HepG2 (cell line): Measurements from ENCODE around the gene WIZ. TPM values are rescaled to one million over a fixed set of nuclear protein-coding genes. Genes with fewer than 3 reads are reported as not detected.
"Not testable (repeated sequence)": the region's sequence is repeated elsewhere in the genome, so short reads cannot be mapped to it uniquely, and the experiment has no call there.

Experiments
- CEBPB ChIP-seq: IDR thresholded peaks from 2 replicates; pipeline ENCODE4 v1.6.1; 2011; ENCODE audit warnings: low read depth, low read length, improper control_type of control experiment, borderline replicate concordance
- DMAP1 ChIP-seq: IDR thresholded peaks from 2 replicates; pipeline ENCODE4 v1.6.1; 2016
- ERF ChIP-seq: IDR thresholded peaks from 2 replicates; pipeline ENCODE4 v1.6.1; 2018; ENCODE audit warnings: missing biosample characterization, missing genetic modification reagents
- FOXP1 ChIP-seq, 2 experiments: fragments of 450-650 bp in 1 of 2; IDR thresholded peaks; 2 replicates each; pipeline ENCODE4 v1.6.1; 2017 to 2018; ENCODE audit warnings: antibody characterized with exemption in 1 of 2
- HDAC2 ChIP-seq: sonication (generic); formaldehyde crosslinking; IDR thresholded peaks from 2 replicates; pipeline ENCODE4 v1.4.0; 2020; ENCODE audit warnings: missing genetic modification reagents
- HNF4G ChIP-seq, 2 experiments: sonication (generic) in 1 of 2; formaldehyde crosslinking in 1 of 2; IDR thresholded peaks; 2 replicates each; pipeline versions ENCODE4 v1.4.0 to v1.6.1; 2011 to 2020; ENCODE audit warnings: borderline replicate concordance in 2 of 2, low read depth in 2 of 2, mild to moderate bottlenecking in 2 of 2, low read length in 1 of 2, missing genetic modification reagents in 1 of 2, moderate library complexity in 1 of 2
- NR2F1 ChIP-seq, 2 experiments: fragments of 450-650 bp in 1 of 2; formaldehyde crosslinking in 1 of 2; IDR thresholded peaks; 2 replicates each; pipeline versions ENCODE4 v1.5.0 to v1.6.1; 2016 to 2020; ENCODE audit warnings: mild to moderate bottlenecking in 1 of 2, missing compliant biosample characterization in 1 of 2, missing genetic modification reagents in 1 of 2, moderate library complexity in 1 of 2
- SIX1 ChIP-seq: sonication (generic); formaldehyde crosslinking; IDR thresholded peaks from 2 replicates; pipeline ENCODE4 v1.4.0; 2020; ENCODE audit warnings: missing genetic modification reagents, borderline replicate concordance
- SKI ChIP-seq: fragments of 450-650 bp; IDR thresholded peaks from one replicate; pipeline ENCODE4 v1.6.1; 2018; ENCODE audit warnings: mild to moderate bottlenecking; ENCODE audit not compliant: partially characterized antibody
- THAP11 ChIP-seq: IDR thresholded peaks from 2 replicates; pipeline ENCODE4 v1.6.1; 2016; ENCODE audit warnings: missing biosample characterization, missing genetic modification reagents
- polyA plus RNA-seq, 8 experiments: library from polyadenylated mRNA; depleted of rRNA in 3 of 8; stranded (reverse) in 7 of 8; unstranded in 1 of 8; fragments of >200 nt; fragmentation: Illumina TruSeq in 4 of 8; extraction: Trizol in 4 of 8; gene quantifications; 2 replicates each; pipeline versions ENCODE4 v1.2.1 to v1.2.3, GENCODE V29; 2011 to 2016; ENCODE audit warnings: low read depth in 4 of 8, missing spikeins in 1 of 8, mixed read lengths in 1 of 8; ENCODE audit not compliant: insufficient read depth in 1 of 8
- total RNA-seq, 5 experiments: library from RNA; depleted of rRNA; stranded (reverse); fragments of >200 nt; fragmentation: Illumina TruSeq; extraction: Trizol; gene quantifications; 2 replicates each; pipeline ENCODE4 v1.2.3, GENCODE V29; 2016; ENCODE audit warnings: low read depth in 1 of 5
- TF ChIP-seq, protein P1 (sequence below), 2 experiments: fragments of 450-650 bp in 1 of 2; sonication (generic) in 1 of 2; formaldehyde crosslinking in 1 of 2; IDR thresholded peaks; 2 replicates each; pipeline versions ENCODE4 v1.6.1 to v1.8.0; 2016 to 2022; ENCODE audit warnings: antibody characterized with exemption in 1 of 2, mild to moderate bottlenecking in 1 of 2, missing genetic modification reagents in 1 of 2
- TF ChIP-seq, protein P2 (sequence below): sonication (generic); formaldehyde crosslinking; IDR thresholded peaks from 2 replicates; pipeline ENCODE4 v1.4.0; 2020; ENCODE audit warnings: missing genetic modification reagents
- TF ChIP-seq, protein P3 (sequence below): IDR thresholded peaks from 2 replicates; pipeline ENCODE4 v1.4.0; 2020; ENCODE audit warnings: mild to moderate bottlenecking, missing genetic modification reagents

Gene WIZ
- total and polyA plus RNA-seq, 2 of the 13 experiments (the other 11 are each of a cell fraction or from before 2014, with no cell fraction given) = 4.7 to 4.8 TPM

DNA sequence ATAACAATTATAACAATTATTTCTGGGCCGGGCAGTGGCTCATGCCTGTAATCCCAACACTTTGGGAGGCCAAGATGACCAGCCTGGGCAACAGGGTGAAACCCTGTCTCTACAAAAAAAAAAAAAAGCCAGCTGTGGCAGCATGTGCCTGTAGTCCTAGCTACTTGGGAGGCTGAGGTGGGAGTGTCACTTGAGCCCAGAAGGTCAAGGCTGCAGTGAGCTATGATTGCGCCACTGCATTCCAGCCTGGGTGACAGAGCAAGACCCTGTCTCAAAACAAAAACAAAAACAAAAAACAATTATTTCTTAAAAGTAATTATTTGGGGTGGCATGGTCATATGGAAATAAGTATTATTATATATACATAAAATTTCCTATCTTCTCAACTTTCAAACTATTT lies 38.4 kb downstream of the WIZ start (continued):
- TF ChIP-seq, protein P1, sequence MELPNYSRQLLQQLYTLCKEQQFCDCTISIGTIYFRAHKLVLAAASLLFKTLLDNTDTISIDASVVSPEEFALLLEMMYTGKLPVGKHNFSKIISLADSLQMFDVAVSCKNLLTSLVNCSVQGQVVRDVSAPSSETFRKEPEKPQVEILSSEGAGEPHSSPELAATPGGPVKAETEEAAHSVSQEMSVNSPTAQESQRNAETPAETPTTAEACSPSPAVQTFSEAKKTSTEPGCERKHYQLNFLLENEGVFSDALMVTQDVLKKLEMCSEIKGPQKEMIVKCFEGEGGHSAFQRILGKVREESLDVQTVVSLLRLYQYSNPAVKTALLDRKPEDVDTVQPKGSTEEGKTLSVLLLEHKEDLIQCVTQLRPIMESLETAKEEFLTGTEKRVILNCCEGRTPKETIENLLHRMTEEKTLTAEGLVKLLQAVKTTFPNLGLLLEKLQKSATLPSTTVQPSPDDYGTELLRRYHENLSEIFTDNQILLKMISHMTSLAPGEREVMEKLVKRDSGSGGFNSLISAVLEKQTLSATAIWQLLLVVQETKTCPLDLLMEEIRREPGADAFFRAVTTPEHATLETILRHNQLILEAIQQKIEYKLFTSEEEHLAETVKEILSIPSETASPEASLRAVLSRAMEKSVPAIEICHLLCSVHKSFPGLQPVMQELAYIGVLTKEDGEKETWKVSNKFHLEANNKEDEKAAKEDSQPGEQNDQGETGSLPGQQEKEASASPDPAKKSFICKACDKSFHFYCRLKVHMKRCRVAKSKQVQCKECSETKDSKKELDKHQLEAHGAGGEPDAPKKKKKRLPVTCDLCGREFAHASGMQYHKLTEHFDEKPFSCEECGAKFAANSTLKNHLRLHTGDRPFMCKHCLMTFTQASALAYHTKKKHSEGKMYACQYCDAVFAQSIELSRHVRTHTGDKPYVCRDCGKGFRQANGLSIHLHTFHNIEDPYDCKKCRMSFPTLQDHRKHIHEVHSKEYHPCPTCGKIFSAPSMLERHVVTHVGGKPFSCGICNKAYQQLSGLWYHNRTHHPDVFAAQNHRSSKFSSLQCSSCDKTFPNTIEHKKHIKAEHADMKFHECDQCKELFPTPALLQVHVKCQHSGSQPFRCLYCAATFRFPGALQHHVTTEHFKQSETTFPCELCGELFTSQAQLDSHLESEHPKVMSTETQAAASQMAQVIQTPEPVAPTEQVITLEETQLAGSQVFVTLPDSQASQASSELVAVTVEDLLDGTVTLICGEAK (IDR thresholded peaks at IDR 0.05) = not testable (repeated sequence)
- TF ChIP-seq, protein P1 (CRISPR knock-in tag; IDR thresholded peaks at IDR 0.05) = peak; percentile 52; the same call in 1 of the 2 replicates
- TF ChIP-seq HDAC2 (CRISPR knock-in tag) (peak; percentile 67), HNF4G (IDR thresholded peaks at IDR 0.05; ENCODE audit: borderline replicate concordance, low read depth, low read length) (peak; percentile 27; the same call in 1 of the 2 replicates), ERF (CRISPR knock-in tag) (peak; percentile 29; the same call in 1 of the 2 replicates), THAP11 (CRISPR knock-in tag) (peak; percentile 62), SKI (peak; percentile 23), FOXP1 (IDR thresholded peaks at IDR 0.05) (peak; percentile 77), FOXP1 (CRISPR knock-in tag; IDR thresholded peaks at IDR 0.05) (peak; percentile 93), CEBPB (peak; percentile 68; the same call in 1 of the 2 replicates), DMAP1 (CRISPR knock-in tag) (peak; percentile 40; the same call in 1 of the 2 replicates), SIX1 (CRISPR knock-in tag) (peak; percentile 48; the same call in 1 of the 2 replicates), NR2F1 (CRISPR knock-in tag; IDR thresholded peaks at IDR 0.05) (peak; percentile 91 to 93)
- not testable (repeated sequence) for TF ChIP-seq HNF4G (CRISPR knock-in tag; IDR thresholded peaks at IDR 0.05; ENCODE audit: borderline replicate concordance, low read depth)
- TF ChIP-seq, protein P2, sequence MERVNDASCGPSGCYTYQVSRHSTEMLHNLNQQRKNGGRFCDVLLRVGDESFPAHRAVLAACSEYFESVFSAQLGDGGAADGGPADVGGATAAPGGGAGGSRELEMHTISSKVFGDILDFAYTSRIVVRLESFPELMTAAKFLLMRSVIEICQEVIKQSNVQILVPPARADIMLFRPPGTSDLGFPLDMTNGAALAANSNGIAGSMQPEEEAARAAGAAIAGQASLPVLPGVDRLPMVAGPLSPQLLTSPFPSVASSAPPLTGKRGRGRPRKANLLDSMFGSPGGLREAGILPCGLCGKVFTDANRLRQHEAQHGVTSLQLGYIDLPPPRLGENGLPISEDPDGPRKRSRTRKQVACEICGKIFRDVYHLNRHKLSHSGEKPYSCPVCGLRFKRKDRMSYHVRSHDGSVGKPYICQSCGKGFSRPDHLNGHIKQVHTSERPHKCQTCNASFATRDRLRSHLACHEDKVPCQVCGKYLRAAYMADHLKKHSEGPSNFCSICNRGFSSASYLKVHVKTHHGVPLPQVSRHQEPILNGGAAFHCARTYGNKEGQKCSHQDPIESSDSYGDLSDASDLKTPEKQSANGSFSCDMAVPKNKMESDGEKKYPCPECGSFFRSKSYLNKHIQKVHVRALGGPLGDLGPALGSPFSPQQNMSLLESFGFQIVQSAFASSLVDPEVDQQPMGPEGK (CRISPR knock-in tag) = peak; percentile 56; the same call in 1 of the 2 replicates
- TF ChIP-seq, protein P3, sequence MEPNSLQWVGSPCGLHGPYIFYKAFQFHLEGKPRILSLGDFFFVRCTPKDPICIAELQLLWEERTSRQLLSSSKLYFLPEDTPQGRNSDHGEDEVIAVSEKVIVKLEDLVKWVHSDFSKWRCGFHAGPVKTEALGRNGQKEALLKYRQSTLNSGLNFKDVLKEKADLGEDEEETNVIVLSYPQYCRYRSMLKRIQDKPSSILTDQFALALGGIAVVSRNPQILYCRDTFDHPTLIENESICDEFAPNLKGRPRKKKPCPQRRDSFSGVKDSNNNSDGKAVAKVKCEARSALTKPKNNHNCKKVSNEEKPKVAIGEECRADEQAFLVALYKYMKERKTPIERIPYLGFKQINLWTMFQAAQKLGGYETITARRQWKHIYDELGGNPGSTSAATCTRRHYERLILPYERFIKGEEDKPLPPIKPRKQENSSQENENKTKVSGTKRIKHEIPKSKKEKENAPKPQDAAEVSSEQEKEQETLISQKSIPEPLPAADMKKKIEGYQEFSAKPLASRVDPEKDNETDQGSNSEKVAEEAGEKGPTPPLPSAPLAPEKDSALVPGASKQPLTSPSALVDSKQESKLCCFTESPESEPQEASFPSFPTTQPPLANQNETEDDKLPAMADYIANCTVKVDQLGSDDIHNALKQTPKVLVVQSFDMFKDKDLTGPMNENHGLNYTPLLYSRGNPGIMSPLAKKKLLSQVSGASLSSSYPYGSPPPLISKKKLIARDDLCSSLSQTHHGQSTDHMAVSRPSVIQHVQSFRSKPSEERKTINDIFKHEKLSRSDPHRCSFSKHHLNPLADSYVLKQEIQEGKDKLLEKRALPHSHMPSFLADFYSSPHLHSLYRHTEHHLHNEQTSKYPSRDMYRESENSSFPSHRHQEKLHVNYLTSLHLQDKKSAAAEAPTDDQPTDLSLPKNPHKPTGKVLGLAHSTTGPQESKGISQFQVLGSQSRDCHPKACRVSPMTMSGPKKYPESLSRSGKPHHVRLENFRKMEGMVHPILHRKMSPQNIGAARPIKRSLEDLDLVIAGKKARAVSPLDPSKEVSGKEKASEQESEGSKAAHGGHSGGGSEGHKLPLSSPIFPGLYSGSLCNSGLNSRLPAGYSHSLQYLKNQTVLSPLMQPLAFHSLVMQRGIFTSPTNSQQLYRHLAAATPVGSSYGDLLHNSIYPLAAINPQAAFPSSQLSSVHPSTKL (CRISPR knock-in tag) = peak; percentile 86
